HG03060 (cell line): ENCODE results near the gene SLC35F4.
A peak's percentile ranks its signal among the peaks of the same experiment; 100 is the strongest.

Experiments
- ATAC-seq: cut with Tn5 transposase; IDR thresholded peaks from one replicate; pipeline ENCODE4 v1.9.1; 2021; ENCODE audit warnings: low read depth, moderate number of reproducible peaks; ENCODE audit not compliant: unreplicated experiment

Gene SLC35F4

DNA sequence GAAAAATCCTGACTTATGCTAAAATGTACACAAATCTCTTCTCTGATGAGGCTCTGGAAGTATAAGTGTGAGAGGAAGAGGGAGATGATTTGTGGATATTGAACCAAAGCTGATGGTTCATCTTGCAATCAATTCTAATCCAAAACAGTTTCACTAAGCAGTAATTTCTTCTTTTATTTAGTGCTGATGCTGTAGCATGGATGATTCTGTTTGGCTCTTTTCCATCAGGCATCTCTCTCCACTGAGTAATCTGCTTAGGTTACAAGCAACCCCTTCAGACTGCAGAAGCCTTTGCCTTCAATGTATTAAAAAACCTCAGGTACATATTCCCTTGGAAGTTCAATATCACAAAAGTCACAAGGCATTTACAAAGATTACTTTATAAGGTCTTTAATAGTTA, 213.1 kb downstream of the SLC35F4 start:
- no peak for ATAC-seq

DNA sequence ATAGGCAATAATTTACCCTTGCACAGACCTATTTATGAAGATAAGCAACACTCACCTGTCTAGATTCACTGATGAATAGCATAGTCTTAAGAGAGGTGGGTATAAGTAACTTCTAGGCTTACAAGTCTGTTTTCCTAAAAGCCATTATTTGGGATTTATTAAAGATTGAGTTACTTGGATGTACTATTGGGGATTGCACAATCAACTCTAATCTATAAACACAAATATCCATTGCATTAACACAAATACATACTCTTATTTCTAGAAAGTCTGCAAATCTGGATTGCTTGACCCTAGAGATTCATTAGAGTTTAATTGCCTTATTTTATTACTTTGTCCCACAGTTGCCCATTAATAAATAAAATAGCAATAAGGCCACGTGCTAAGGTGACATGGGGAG, 224.1 kb downstream of the SLC35F4 start:
- no peak for ATAC-seq

DNA sequence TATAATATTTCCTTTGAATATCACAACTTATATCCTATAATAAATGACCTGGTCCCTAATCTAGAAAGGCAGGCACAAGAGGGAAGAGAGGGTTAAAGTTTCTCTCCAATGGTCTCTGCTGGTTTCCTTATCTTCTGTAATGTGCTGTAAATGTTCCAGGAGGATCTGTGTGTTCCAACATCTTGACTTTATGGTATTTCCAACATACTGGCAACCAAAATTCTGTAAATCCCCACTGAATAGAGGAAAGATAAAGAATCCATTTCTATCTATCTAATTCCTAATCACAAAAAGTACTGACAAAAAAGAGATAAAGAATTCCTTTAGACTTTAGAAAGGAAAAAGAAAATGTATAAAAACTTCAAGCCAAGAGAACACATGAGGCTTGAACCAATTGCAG, 225.9 kb downstream of the SLC35F4 start:
- no peak for ATAC-seq

DNA sequence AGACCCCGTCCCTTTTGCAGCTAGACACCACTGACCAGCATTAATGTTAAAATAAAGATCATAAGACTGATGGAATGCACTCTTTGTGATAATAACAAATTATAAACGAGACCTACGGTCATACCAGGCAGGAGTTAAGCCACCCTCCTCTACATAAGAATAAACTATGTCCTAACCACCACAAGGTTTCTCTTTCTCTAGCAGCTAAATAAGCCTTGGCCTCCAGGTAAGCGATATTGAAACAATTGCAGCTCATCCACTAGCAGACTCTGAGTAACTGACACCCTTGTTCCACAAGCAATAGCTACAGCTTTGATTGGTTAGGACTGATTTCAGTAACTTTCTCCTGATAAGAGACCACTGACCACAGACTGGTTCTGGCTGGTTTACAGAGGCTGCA, 228.0 kb downstream of the SLC35F4 start:
- ATAC-seq = no peak

- ATAC-seq = no peak
These were observed 231.6 kb downstream of the SLC35F4 start for GRCh38 chr14:57634335-57634734.

DNA sequence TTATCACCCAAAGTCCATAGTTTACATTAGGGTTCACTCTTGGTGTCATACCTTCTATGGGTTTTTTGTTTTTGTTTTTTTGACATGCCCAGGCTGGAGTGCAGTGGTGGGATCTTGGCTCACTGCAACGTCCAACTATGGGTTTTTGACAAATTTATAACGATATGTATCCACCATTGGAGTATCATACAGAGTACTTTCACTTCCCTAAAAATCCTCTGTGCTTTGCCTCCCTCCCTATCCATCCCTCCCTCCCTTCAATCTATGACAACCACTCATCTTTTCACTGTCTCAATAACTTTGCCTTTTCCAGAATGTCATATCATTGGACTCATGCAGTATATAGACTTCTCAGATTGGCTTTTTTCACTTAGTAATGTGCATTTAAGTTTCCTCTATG, 233.2 kb downstream of the SLC35F4 start:
- ATAC-seq = no peak

GRCh38 chr14:57617510-57617909, 248.4 kb downstream of the SLC35F4 start:
- ATAC-seq = no peak

- ATAC-seq = no peak
These were observed 252.9 kb downstream of the SLC35F4 start for GRCh38 chr14:57612946-57613345.

DNA sequence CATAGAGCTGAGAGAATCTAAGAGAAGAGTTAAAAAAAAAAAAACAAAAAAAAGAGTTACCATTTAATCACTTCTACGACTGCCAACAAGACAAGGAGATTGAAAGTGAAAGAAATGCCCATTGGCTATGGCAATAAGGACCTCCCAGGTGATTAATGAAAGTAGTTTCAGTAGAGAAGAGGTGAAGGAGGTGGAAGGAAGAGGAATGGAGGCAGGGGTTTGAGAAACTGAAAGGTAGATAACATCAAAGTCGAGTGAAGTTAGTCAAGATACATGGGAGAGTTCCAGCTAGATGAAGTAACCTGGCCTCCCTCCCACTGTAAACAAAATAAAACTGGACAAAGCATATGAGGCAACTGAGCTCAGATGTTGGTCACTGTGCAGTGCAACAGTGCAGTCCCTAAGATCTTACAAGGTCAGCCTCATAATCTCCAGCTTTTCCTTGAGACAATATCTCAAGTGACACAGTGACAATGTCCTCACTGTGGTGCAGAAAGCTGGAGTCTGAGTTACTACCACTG, 254.3 kb downstream of the SLC35F4 start:
- no peak for ATAC-seq

DNA sequence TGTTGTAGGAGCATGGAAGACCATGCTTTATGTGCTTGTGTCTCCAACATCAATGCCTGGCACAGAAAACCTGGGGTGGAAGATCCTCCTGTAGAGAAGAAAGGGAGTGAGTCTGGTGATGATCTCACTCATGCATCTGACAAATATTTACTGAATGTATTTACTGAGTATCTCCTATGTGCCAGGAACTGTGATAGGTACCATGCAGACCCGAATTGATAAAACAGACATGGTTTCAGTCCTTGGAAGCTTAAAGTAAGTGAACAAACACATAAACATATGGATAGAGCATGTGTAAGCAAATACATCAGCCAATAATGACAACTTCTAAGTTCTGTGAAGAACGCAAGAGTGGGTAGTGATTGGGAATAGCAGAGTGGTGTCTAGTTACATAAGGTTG, 255.3 kb downstream of the SLC35F4 start:
- no peak for ATAC-seq

- ATAC-seq = no peak
These were observed 256.5 kb downstream of the SLC35F4 start for GRCh38 chr14:57609192-57610075.

- no peak for ATAC-seq
These were observed 258.8 kb downstream of the SLC35F4 start for GRCh38 chr14:57607086-57607485.

- ATAC-seq = no peak
These were observed 282.5 kb downstream of the SLC35F4 start for GRCh38 chr14:57583396-57583795.

DNA sequence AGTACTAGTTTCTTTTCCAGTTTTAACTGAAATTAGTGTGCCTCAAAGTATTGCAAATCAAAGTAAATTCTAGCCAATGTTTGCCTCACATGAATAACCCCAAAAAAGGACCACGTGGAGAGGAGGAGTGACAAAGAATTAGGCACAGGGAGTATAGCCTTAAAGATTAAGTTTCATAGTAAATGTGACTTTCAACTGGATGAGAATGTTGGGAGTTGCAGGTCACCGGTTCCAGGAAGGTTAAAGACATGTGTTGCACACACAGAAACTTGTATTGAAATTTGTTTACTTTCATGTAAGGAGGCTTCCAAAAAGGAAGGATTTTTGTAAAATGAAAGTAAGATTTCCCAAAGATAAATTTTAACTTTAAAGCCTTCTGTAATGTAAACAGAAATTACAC, 283.1 kb downstream of the SLC35F4 start:
- ATAC-seq = no peak

GRCh38 chr14:57578801-57579200, 287.1 kb downstream of the SLC35F4 start:
- ATAC-seq = no peak

DNA sequence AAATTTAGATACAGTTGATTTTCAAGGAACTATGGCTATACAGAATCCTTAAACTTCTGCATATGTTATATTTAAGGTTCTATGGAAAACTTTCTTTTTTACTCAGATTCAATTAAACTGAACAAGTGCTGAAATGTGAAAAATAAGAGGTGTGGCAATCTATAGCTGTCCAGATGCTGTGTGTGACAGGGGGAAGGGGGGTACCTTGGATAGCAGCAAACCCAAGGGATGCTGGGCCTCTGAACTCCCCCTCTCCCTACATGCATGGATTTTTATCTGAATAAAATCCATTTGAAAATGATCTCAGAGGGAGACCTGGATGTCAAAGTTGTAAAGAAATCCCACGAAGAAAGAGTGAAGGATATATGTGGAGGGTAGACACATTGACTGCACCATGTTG, 289.4 kb downstream of the SLC35F4 start:
- ATAC-seq = no peak

- ATAC-seq = no peak
These were observed 290.4 kb downstream of the SLC35F4 start for GRCh38 chr14:57575482-57575881.

DNA sequence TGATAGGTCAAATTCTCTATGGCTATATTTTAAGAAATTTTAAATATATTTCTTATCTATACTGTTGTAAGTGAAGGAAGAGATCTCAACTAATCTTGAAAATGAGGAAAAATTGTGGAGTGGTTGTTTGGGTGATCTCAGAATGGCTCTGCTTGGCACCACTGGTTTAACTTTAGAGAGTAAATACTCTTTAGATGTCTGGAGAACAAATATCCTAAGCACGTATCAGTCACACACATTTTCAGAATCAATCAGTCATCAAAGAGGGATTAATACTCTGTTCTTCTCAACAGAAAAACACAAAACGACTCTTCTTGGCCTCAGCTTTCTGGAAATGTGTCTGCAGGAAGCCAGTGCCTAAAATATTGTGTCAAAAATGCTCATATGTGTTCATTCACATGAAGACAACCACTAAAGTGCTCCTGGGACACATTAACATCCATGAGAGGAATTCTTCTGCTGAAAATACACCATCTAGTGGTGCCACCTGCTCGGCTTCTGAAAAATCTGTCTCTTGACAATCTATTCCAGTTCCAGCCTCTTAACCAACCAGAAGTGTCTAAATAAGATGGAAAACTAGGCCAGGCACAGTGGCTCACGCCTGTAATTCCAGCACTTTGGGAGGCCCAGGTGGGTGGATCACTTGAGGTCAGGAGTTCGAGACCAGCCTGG, 291.1 kb downstream of the SLC35F4 start:
- ATAC-seq = no peak

- ATAC-seq = no peak
These were observed 292.7 kb downstream of the SLC35F4 start for GRCh38 chr14:57573173-57573572.

GRCh38 chr14:57568554-57568953, 297.3 kb downstream of the SLC35F4 start:
- ATAC-seq = no peak

DNA sequence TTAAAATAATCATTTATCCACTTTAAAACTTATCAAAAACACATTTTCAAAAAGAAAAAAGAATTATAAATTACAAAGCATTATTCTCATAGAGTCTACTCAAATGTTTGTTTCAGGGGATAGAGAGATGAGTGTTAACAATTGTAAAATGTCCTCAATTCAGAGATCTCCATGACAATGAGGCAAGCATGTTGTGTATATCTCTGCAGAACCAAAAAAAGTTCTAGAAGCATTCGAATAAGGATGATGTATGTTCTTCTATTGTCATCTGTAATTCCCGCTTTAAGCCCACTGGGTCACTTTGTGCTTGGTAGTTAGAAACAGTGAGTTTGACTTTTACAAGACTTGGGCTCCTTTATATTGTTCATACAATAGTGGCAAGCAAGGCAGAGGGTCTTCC, 298.7 kb downstream of the SLC35F4 start:
- ATAC-seq = no peak

DNA sequence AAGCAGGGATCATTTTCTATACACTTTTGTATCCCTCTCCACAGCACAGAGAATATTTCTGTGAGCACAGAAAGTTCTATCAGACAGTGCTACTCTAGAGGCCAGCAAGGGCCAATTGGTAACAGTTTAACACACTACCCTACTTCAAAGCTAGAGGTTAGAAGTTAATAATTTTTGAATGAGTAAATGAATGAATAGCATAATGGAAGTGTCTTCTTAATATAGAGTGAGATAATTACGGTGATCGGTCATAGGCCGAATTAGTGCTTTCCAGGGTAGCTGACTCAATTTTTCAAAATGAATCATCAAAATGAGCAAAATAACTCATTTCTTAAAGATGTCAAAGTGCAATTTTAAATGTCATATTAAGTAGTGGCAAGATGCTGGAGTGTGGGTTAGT, 305.2 kb downstream of the SLC35F4 start:
- ATAC-seq = peak; percentile 92
